ENCODE results near the gene UBE2QL1. TPM values are rescaled to one million over a fixed set of nuclear protein-coding genes. Genes with fewer than 3 reads are reported as not detected.

The UBE2QL1 gene
- polyA plus RNA-seq, 1 of the 3 experiments (the other 2 are of a cell fraction): 0.28 TPM

DNA sequence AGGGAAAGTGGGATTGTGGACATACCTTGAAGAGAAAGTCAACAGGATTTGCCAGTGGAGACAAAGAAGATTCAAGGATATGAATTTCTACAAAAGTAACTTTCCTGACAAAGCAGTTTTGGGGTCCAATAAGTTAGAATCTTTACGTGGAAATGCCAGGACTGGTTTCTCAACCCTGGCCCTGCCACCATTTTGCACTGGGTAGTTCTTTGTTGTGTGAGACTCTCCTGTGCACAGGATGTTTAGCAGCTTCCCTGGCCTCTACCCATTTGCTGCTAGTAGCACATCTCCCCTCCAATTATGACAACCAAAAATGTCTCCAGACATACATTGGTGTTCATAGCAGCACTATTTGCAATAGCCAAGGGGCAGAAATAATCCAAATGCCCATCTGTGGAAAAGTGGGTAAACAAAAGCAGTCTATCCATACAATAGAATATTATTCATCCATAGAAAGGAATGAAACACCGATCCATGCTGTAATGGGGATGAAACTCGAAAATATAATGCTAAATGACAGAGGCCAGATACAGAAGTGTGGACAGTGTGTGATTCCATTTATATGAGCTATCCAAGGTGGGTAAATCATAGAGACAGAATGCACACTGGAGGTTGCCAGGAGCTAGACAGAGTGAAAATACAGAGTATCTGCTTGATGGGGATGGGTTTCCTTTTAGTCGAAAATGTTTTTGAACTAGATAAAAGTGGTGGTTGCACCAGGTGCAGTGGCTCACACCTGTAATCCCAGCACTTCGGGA is 92.8 kb downstream of the UBE2QL1 start:
- no peaks in the 10 kb centered on the region for H3K9me2 ChIP-seq
- DNase-seq: no peak
- TF ChIP-seq, protein P1, sequence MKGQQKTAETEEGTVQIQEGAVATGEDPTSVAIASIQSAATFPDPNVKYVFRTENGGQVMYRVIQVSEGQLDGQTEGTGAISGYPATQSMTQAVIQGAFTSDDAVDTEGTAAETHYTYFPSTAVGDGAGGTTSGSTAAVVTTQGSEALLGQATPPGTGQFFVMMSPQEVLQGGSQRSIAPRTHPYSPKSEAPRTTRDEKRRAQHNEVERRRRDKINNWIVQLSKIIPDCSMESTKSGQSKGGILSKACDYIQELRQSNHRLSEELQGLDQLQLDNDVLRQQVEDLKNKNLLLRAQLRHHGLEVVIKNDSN (IDR thresholded peaks at IDR 0.05; ENCODE audit: borderline replicate concordance, low read depth): no peak
- TF ChIP-seq YY1 (IDR thresholded peaks at IDR 0.05; ENCODE audit: low read depth) (no peak), SIN3A (IDR thresholded peaks at IDR 0.05; ENCODE audit: borderline replicate concordance, low read depth, low read length) (no peak), FOXM1 (IDR thresholded peaks at IDR 0.05; ENCODE audit: low read depth) (no peak), POLR2AphosphoS5 (IDR thresholded peaks at IDR 0.05; ENCODE audit: low read depth, low read length) (no peak)
- TF ChIP-seq, protein P2, sequence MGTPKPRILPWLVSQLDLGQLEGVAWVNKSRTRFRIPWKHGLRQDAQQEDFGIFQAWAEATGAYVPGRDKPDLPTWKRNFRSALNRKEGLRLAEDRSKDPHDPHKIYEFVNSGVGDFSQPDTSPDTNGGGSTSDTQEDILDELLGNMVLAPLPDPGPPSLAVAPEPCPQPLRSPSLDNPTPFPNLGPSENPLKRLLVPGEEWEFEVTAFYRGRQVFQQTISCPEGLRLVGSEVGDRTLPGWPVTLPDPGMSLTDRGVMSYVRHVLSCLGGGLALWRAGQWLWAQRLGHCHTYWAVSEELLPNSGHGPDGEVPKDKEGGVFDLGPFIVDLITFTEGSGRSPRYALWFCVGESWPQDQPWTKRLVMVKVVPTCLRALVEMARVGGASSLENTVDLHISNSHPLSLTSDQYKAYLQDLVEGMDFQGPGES (IDR thresholded peaks at IDR 0.05; ENCODE audit: low read depth, low read length): no peak
- no peaks in the 10 kb centered on the region for H3K9me3 ChIP-seq
- ChIA-PET CTCF (interaction anchor here (0.5 to 0.7 kb wide), 2 partner anchors 14 to 206 kb away, joined by 3 read pairs; no protein-coding TSS in a partner anchor), POLR2A (no interaction called here)
- no peaks in the 10 kb centered on the region for H4K20me1 ChIP-seq (ENCODE audit: insufficient read depth)
- no peak overlapping the region for H3K27ac ChIP-seq (ENCODE audit: low read depth in 2 of 2, low read length in 1 of 2)
- H3K4me1 ChIP-seq (ENCODE audit: control insufficient read depth in 1 of 2, insufficient read depth in 2 of 2, low read depth in 1 of 2, low read length in 1 of 2): peaks cover 0 to 5% of the 10 kb centered on the region in 2 experiments; a peak in 1 of 4 replicates
- H3K4me2 ChIP-seq: no peak overlapping the region
- WGBS (ENCODE audit: low lambda C conversion rate): 15% methylated on average over 5 of the region's 5 CpGs
- no peak overlapping the region for H3K9ac ChIP-seq
- no peaks in the 10 kb centered on the region for H3K27me3 ChIP-seq (ENCODE audit: insufficient read depth)
- no peaks in the 10 kb centered on the region for H3K79me2 ChIP-seq (ENCODE audit: insufficient read depth)
- no peak overlapping the region for H3K4me3 ChIP-seq (ENCODE audit: low read depth in 2 of 2, low read length in 1 of 2)
- no peaks in the 10 kb centered on the region for H3F3A ChIP-seq (replicated peaks; ENCODE audit: insufficient read depth)
- no peak overlapping the region for H2AFZ ChIP-seq (ENCODE audit: low read depth)
- H3K36me3 ChIP-seq (replicated peaks in 1 of 2; ENCODE audit: control insufficient read depth in 1 of 2, insufficient read depth in 2 of 2, low read length in 1 of 2): no peaks in the 10 kb centered on the region

DNA sequence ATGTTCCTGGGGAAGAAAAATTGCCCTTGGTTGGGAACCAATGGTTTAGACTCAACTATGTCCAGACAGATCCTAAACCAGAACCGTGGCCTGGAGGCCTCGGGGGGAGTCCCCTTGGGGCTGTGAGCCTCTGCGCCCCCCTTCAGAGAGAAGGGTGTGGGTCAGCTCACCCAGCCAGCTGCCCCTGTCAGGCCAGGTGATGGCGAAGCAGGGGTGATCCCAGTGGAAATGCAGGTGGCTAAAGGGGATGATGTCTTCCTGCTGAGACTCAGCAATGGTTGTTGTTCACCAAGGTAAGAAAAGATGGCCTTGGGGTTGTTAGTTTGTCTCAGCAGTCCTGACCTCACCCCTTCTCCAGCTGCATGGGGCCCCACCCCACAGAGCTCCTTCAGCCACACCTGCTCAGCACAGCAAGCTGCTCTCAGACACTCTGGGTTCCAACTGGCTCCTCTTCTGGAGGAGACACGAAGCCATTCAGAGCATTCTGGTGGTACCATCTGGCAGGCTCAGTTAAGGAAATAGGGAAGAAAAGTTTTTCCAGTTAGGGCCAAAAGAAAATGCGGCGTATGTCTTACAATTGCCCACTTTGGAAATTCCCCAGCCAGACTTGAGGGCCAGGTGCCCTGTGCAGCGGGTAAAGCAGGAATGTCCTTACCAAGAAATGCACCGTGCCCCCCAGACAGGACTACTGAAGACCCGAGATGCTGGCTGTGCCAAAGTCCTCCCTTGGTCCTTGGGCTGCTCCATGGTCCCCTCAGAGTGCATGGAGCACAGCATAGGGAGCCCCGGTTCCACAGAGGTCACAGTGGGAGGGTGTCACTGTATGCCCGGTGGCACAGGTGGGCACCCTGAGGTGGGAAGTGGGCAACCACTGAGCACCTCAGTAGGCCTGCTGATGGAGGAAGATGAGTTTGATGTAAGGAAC is 94.0 kb downstream of the UBE2QL1 start:
- ChIA-PET POLR2A (no interaction called here), CTCF (no interaction called here)
- Histone ChIP-seq H3K27ac (ENCODE audit: low read depth in 2 of 2, low read length in 1 of 2) (no peak overlapping the region), H3K4me1 (ENCODE audit: control insufficient read depth in 1 of 2, insufficient read depth in 2 of 2, low read depth in 1 of 2, low read length in 1 of 2) (peaks cover 0 to 6% of the 10 kb centered on the region in 2 experiments; a peak in 1 of 4 replicates), H3K4me3 (ENCODE audit: low read depth in 2 of 2, low read length in 1 of 2) (no peak overlapping the region), H3K9me3 (no peaks in the 10 kb centered on the region), H3K79me2 (ENCODE audit: insufficient read depth) (no peaks in the 10 kb centered on the region), H3K4me2 (no peak overlapping the region), H3K27me3 (ENCODE audit: insufficient read depth) (no peaks in the 10 kb centered on the region), H2AFZ (ENCODE audit: low read depth) (no peak overlapping the region), H4K20me1 (ENCODE audit: insufficient read depth) (no peaks in the 10 kb centered on the region), H3K9me2 (no peaks in the 10 kb centered on the region), H3K9ac (no peak overlapping the region), H3F3A (replicated peaks; ENCODE audit: insufficient read depth) (no peaks in the 10 kb centered on the region), H3K36me3 (replicated peaks in 1 of 2; ENCODE audit: control insufficient read depth in 1 of 2, insufficient read depth in 2 of 2, low read length in 1 of 2) (no peaks in the 10 kb centered on the region)
- 38% methylated on average over 8 of the region's 12 CpGs for WGBS (ENCODE audit: low lambda C conversion rate)
- TF ChIP-seq FOXM1 (IDR thresholded peaks at IDR 0.05; ENCODE audit: low read depth) (no peak), GATA2 (CRISPR knock-in tag; IDR thresholded peaks at IDR 0.05) (no peak), FOXJ3 (CRISPR knock-in tag; IDR thresholded peaks at IDR 0.05) (no peak), POLR2AphosphoS5 (IDR thresholded peaks at IDR 0.05; ENCODE audit: low read depth, low read length) (no peak), TAF1 (IDR thresholded peaks at IDR 0.05; ENCODE audit: borderline replicate concordance, low read depth, low read length) (no peak), EP300 (IDR thresholded peaks at IDR 0.05; ENCODE audit: borderline replicate concordance in 1 of 2, low read depth in 1 of 2, low read length in 1 of 2) (no peak), RCOR1 (IDR thresholded peaks at IDR 0.05; ENCODE audit: low read length) (no peak), JUND (IDR thresholded peaks at IDR 0.05) (no peak), RXRA (IDR thresholded peaks at IDR 0.05; ENCODE audit: borderline replicate concordance, low read depth) (no peak)
- TF ChIP-seq, protein P3, sequence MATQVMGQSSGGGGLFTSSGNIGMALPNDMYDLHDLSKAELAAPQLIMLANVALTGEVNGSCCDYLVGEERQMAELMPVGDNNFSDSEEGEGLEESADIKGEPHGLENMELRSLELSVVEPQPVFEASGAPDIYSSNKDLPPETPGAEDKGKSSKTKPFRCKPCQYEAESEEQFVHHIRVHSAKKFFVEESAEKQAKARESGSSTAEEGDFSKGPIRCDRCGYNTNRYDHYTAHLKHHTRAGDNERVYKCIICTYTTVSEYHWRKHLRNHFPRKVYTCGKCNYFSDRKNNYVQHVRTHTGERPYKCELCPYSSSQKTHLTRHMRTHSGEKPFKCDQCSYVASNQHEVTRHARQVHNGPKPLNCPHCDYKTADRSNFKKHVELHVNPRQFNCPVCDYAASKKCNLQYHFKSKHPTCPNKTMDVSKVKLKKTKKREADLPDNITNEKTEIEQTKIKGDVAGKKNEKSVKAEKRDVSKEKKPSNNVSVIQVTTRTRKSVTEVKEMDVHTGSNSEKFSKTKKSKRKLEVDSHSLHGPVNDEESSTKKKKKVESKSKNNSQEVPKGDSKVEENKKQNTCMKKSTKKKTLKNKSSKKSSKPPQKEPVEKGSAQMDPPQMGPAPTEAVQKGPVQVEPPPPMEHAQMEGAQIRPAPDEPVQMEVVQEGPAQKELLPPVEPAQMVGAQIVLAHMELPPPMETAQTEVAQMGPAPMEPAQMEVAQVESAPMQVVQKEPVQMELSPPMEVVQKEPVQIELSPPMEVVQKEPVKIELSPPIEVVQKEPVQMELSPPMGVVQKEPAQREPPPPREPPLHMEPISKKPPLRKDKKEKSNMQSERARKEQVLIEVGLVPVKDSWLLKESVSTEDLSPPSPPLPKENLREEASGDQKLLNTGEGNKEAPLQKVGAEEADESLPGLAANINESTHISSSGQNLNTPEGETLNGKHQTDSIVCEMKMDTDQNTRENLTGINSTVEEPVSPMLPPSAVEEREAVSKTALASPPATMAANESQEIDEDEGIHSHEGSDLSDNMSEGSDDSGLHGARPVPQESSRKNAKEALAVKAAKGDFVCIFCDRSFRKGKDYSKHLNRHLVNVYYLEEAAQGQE (IDR thresholded peaks at IDR 0.05; ENCODE audit: low read depth, low read length): no peak
- TF ChIP-seq, protein P4, sequence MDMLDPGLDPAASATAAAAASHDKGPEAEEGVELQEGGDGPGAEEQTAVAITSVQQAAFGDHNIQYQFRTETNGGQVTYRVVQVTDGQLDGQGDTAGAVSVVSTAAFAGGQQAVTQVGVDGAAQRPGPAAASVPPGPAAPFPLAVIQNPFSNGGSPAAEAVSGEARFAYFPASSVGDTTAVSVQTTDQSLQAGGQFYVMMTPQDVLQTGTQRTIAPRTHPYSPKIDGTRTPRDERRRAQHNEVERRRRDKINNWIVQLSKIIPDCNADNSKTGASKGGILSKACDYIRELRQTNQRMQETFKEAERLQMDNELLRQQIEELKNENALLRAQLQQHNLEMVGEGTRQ (IDR thresholded peaks at IDR 0.05; ENCODE audit: borderline replicate concordance, low read depth, low read length): no peak
- no peak for DNase-seq

Measured in SK-N-SH (cell line).